ENCODE measurements around the gene ARHGAP22. TPM values are rescaled to one million over a fixed set of nuclear protein-coding genes. Genes with fewer than 3 reads are reported as not detected.

The ARHGAP22 gene
- polyA plus RNA-seq, 1 donor from 2014 or later = 0.15 TPM

- Histone ChIP-seq H4K20me1 (ENCODE audit: insufficient read depth) (no peaks in the 10 kb centered on the region), H3K9me3 (ENCODE audit: low read length) (no peaks in the 10 kb centered on the region), H3K79me2 (replicated peaks; ENCODE audit: insufficient read depth, low read length) (no peaks in the 10 kb centered on the region), H3F3A (ENCODE audit: insufficient read depth, low read length, poor library complexity, severe bottlenecking) (no peaks in the 10 kb centered on the region), H3K4me2 (ENCODE audit: low read length) (no peak overlapping the region), H3K27me3 (ENCODE audit: insufficient read depth, low read depth, low read length) (no peaks in the 10 kb centered on the region), H3K36me3 (ENCODE audit: insufficient read depth, low read length) (no peaks in the 10 kb centered on the region), H3K9ac (ENCODE audit: low read length) (no peak overlapping the region), H3K4me3 (ENCODE audit: low read length) (no peak overlapping the region), H3K9me2 (ENCODE audit: insufficient read depth, low read length) (no peaks in the 10 kb centered on the region), H2AFZ (ENCODE audit: low read depth, low read length) (no peak overlapping the region), H3K27ac (ENCODE audit: low read length) (no peak overlapping the region)
- TF ChIP-seq RAD21 (conservative IDR thresholded peaks at IDR 0.05) (no peak), SMC3 (conservative IDR thresholded peaks at IDR 0.05; ENCODE audit: poor library complexity) (no peak), CTCF (IDR thresholded peaks at IDR 0.05; ENCODE audit: poor library complexity, severe bottlenecking) (no peak), REST (IDR thresholded peaks at IDR 0.05; ENCODE audit: borderline replicate concordance) (no peak), EP300 (conservative IDR thresholded peaks at IDR 0.05; ENCODE audit: poor library complexity, severe bottlenecking) (no peak)
Observed at GRCh38 chr10:48640326-48640725, 35.5 kb upstream of the ARHGAP22 start.

- Histone ChIP-seq H3K4me2 (ENCODE audit: low read length) (no peak overlapping the region), H3K9me2 (ENCODE audit: insufficient read depth, low read length) (no peaks in the 10 kb centered on the region), H4K20me1 (ENCODE audit: insufficient read depth) (no peaks in the 10 kb centered on the region), H3K79me2 (replicated peaks; ENCODE audit: insufficient read depth, low read length) (no peaks in the 10 kb centered on the region), H3K27me3 (ENCODE audit: insufficient read depth, low read depth, low read length) (no peaks in the 10 kb centered on the region), H3K27ac (ENCODE audit: low read length) (no peak overlapping the region), H3K9ac (ENCODE audit: low read length) (no peak overlapping the region), H3K36me3 (ENCODE audit: insufficient read depth, low read length) (no peaks in the 10 kb centered on the region), H3K9me3 (ENCODE audit: low read length) (no peaks in the 10 kb centered on the region), H3K4me3 (ENCODE audit: low read length) (no peak overlapping the region), H3F3A (ENCODE audit: insufficient read depth, low read length, poor library complexity, severe bottlenecking) (no peaks in the 10 kb centered on the region), H2AFZ (ENCODE audit: low read depth, low read length) (no peak overlapping the region)
- TF ChIP-seq TAF1 (IDR thresholded peaks at IDR 0.05; ENCODE audit: low read depth) = no peak
- no peak for TF ChIP-seq REST (IDR thresholded peaks at IDR 0.05; ENCODE audit: borderline replicate concordance)
- TF ChIP-seq SMC3 (conservative IDR thresholded peaks at IDR 0.05; ENCODE audit: poor library complexity) = no peak
Observed at GRCh38 chr10:48639632-48640031, 34.8 kb upstream of the ARHGAP22 start.

All from neural cell (in vitro differentiated cells).